GM12872 (cell line): ENCODE data around the gene TTC34.

Source experiments
- CTCF ChIP-seq: IDR thresholded peaks from 3 replicates; pipeline ENCODE4 v1.5.1; 2011; ENCODE audit warnings: low read depth, mild to moderate bottlenecking, low read length, moderate library complexity; ENCODE audit not compliant: insufficient read depth

Gene TTC34

GRCh38 chr1:2820731-2821372 lies 19.4 kb upstream of the TTC34 start:
- TF ChIP-seq CTCF = no peak

- no peak for TF ChIP-seq CTCF
These were observed 18.6 kb upstream of the TTC34 start for GRCh38 chr1:2819831-2820730.

GRCh38 chr1:2819429-2819828 lies 17.9 kb upstream of the TTC34 start:
- TF ChIP-seq CTCF = no peak

GRCh38 chr1:2817784-2818564 lies 16.5 kb upstream of the TTC34 start:
- TF ChIP-seq CTCF = no peak

- TF ChIP-seq CTCF = no peak
These were observed 15.3 kb upstream of the TTC34 start for GRCh38 chr1:2816786-2817185.

- TF ChIP-seq CTCF = no peak
These were observed 14.1 kb upstream of the TTC34 start for GRCh38 chr1:2815551-2815950.

GRCh38 chr1:2814511-2815075 lies 13.1 kb upstream of the TTC34 start:
- TF ChIP-seq CTCF = no peak
